H1 (cell line): Measurements from ENCODE around the gene ARHGAP18. TPM values are rescaled to one million over a fixed set of nuclear protein-coding genes. Genes with fewer than 3 reads are reported as not detected.

Experiments used
- CTCF ChIA-PET: fragments of 300-600 bp; sonication (Branson Sonifier 250); formaldehyde crosslinking; loops from one replicate; lab custom pipeline; 2021; ENCODE audit not compliant: partially characterized antibody; lab: Charles Lee
- POLR2A ChIA-PET: fragments of 300-600 bp; sonication (Branson Sonifier 250); formaldehyde crosslinking; loops from one replicate; lab custom pipeline; 2021; ENCODE audit warnings: inconsistent platforms; ENCODE audit not compliant: partially characterized antibody; lab: Charles Lee
- DNase-seq, 2 experiments: peaks; one replicate each; pipeline versions ENCODE4 v3.0.0 to v3.0.0-alpha.2; 2010 to 2022; ENCODE audit warnings: low spot score in 2 of 2, low read depth in 1 of 2, mixed read lengths in 1 of 2
- FAIRE-seq: peaks from 2 replicates; lab custom pipeline; 2011; peaks lifted over from hg19 to GRCh38; lab: Jason Lieb, UNC
- H2AFZ ChIP-seq: 2 replicates; pipeline ENCODE4 v1.8.1; 2012; ENCODE audit warnings: low read length, inconsistent platforms
- H2AK5ac ChIP-seq: 2 replicates; pipeline ENCODE4 v1.6.1; 2013; ENCODE audit warnings: low read depth, low read length
- H2BK120ac ChIP-seq: replicated peaks from 2 replicates; pipeline ENCODE3; 2013; ENCODE audit warnings: low read depth, low read length, inconsistent platforms
- H2BK12ac ChIP-seq: 2 replicates; pipeline ENCODE4 v1.6.1; 2013; ENCODE audit warnings: low read depth, low read length
- H2BK15ac ChIP-seq: 2 replicates; pipeline ENCODE4 v1.6.1; 2013; ENCODE audit warnings: low read length
- H2BK20ac ChIP-seq: 2 replicates; pipeline ENCODE4 v1.6.1; 2013; ENCODE audit warnings: low read length
- H2BK5ac ChIP-seq: 2 replicates; pipeline ENCODE4 v1.6.1; 2013; ENCODE audit warnings: low read depth, low read length
- H3K14ac ChIP-seq: 2 replicates; pipeline ENCODE4 v1.6.1; 2013; ENCODE audit warnings: inconsistent platforms; ENCODE audit not compliant: insufficient read length
- H3K18ac ChIP-seq: 2 replicates; pipeline ENCODE4 v1.6.1; 2013; ENCODE audit warnings: low read length; ENCODE audit errors: extremely low read depth
- H3K23ac ChIP-seq: 2 replicates; pipeline ENCODE4 v1.6.1; 2013; ENCODE audit warnings: inconsistent platforms; ENCODE audit not compliant: insufficient read length
- H3K23me2 ChIP-seq: 2 replicates; pipeline ENCODE4 v1.6.1; 2013; ENCODE audit warnings: low read depth, low read length
- H3K27ac ChIP-seq: 2 replicates; pipeline ENCODE4 v1.6.1; 2011; ENCODE audit warnings: low read depth, low read length, inconsistent platforms
- H3K27me3 ChIP-seq, 4 experiments: replicated peaks in 1 of 4; 1 replicate in 1 of 4; 2 replicates in 3 of 4; pipeline versions ENCODE4 v1.6.1 to v1.8.1; 2011 to 2013; ENCODE audit warnings: low read length in 3 of 4, mild to moderate bottlenecking in 3 of 4, inconsistent platforms in 2 of 4, mixed read lengths in 2 of 4, moderate library complexity in 1 of 4; ENCODE audit not compliant: control insufficient read depth in 3 of 4, insufficient read depth in 3 of 4; ENCODE audit errors: extremely low read depth in 1 of 4
- H3K36me3 ChIP-seq, 4 experiments: 2 replicates each; pipeline versions ENCODE4 v1.6.1 to v1.8.1; 2011 to 2013; ENCODE audit warnings: mild to moderate bottlenecking in 4 of 4, low read length in 3 of 4, moderate library complexity in 2 of 4, control low read depth in 1 of 4, inconsistent platforms in 1 of 4; ENCODE audit not compliant: insufficient read depth in 4 of 4, control insufficient read depth in 2 of 4
- H3K4ac ChIP-seq: replicated peaks from 2 replicates; pipeline ENCODE3; 2013; ENCODE audit warnings: low read length, low read depth, mixed read lengths, inconsistent platforms; ENCODE audit not compliant: insufficient read length
- H3K4me1 ChIP-seq, 4 experiments: replicated peaks in 1 of 4; 1 replicate in 1 of 4; 2 replicates in 3 of 4; pipeline versions ENCODE4 v1.6.1 to v1.8.1; 2011 to 2013; ENCODE audit warnings: low read length in 3 of 4, inconsistent platforms in 2 of 4, mixed read lengths in 1 of 4; ENCODE audit not compliant: insufficient read depth in 4 of 4, control insufficient read depth in 3 of 4
- H3K4me2 ChIP-seq, 2 experiments: 2 replicates each; pipeline versions ENCODE4 v1.6.1 to v1.8.1; 2011 to 2013; ENCODE audit warnings: low read depth in 2 of 2, low read length in 2 of 2, control low read depth in 1 of 2, inconsistent platforms in 1 of 2, mild to moderate bottlenecking in 1 of 2; ENCODE audit not compliant: insufficient read depth in 1 of 2
- H3K4me3 ChIP-seq, 4 experiments: fragments of 200-600, 300-600 bp in 1 of 4; sonication (generic), shearing (Covaris generic), sonication (Bioruptor Twin) in 1 of 4; 2 replicates each; pipeline versions ENCODE4 v1.5.1 to v1.8.1; 2011 to 2016; ENCODE audit warnings: low read length in 4 of 4, low read depth in 3 of 4, control low read depth in 2 of 4, inconsistent platforms in 2 of 4, mild to moderate bottlenecking in 2 of 4, mixed read lengths in 1 of 4, moderate library complexity in 1 of 4; ENCODE audit not compliant: insufficient read depth in 2 of 4; ENCODE audit errors: extremely low read depth in 1 of 4
- H3K56ac ChIP-seq: replicated peaks from 2 replicates; pipeline ENCODE3; 2013; ENCODE audit warnings: low read depth, mild to moderate bottlenecking, mixed read lengths, low read length, inconsistent platforms; ENCODE audit not compliant: insufficient read length
- H3K79me1 ChIP-seq: 2 replicates; pipeline ENCODE4 v1.6.1; 2013; ENCODE audit warnings: low read depth, low read length, control low read depth
- H3K79me2 ChIP-seq, 2 experiments: 2 replicates each; pipeline versions ENCODE4 v1.6.1 to v1.8.1; 2012 to 2013; ENCODE audit warnings: low read length in 2 of 2, mild to moderate bottlenecking in 2 of 2, inconsistent platforms in 1 of 2; ENCODE audit not compliant: insufficient read depth in 2 of 2, control insufficient read depth in 1 of 2
- H3K9ac ChIP-seq, 4 experiments: replicated peaks in 1 of 4; 1 replicate in 1 of 4; 2 replicates in 3 of 4; pipeline versions ENCODE4 v1.6.1 to v1.8.1; 2011 to 2013; ENCODE audit warnings: low read depth in 3 of 4, low read length in 3 of 4, control low read depth in 2 of 4, mild to moderate bottlenecking in 2 of 4, moderate library complexity in 2 of 4, inconsistent platforms in 1 of 4; ENCODE audit errors: extremely low read depth in 1 of 4
- H3K9me3 ChIP-seq, 2 experiments: 2 replicates each; pipeline versions ENCODE4 v1.6.1 to v1.8.1; 2012 to 2013; ENCODE audit warnings: mild to moderate bottlenecking in 2 of 2, moderate library complexity in 2 of 2, control low read depth in 1 of 2, inconsistent platforms in 1 of 2, low read depth in 1 of 2, low read length in 1 of 2, mixed read lengths in 1 of 2; ENCODE audit not compliant: insufficient read depth in 2 of 2
- H4K20me1 ChIP-seq, 2 experiments: replicated peaks in 1 of 2; 2 replicates each; pipeline versions ENCODE3 to v1.8.1; 2011 to 2013; ENCODE audit warnings: inconsistent platforms in 2 of 2, low read length in 2 of 2, mild to moderate bottlenecking in 1 of 2; ENCODE audit not compliant: insufficient read depth in 2 of 2, control insufficient read depth in 1 of 2
- H4K5ac ChIP-seq: 2 replicates; pipeline ENCODE4 v1.6.1; 2013; ENCODE audit warnings: low read length, low read depth, mixed read lengths, inconsistent platforms; ENCODE audit not compliant: insufficient read length
- H4K8ac ChIP-seq: 2 replicates; pipeline ENCODE4 v1.8.0; 2013; ENCODE audit warnings: mild to moderate bottlenecking, moderate library complexity, low read length, inconsistent platforms; ENCODE audit not compliant: insufficient read depth; ENCODE audit errors: extremely low read depth
- H4K91ac ChIP-seq: replicated peaks from 2 replicates; pipeline ENCODE3; 2013; ENCODE audit warnings: low read length, mixed read lengths, inconsistent platforms; ENCODE audit not compliant: insufficient read length
- ASH2L ChIP-seq: fragments of 200-600, 300-600 bp; sonication (generic); IDR thresholded peaks from one replicate; pipeline ENCODE4 v1.7.1; 2017; ENCODE audit warnings: low read length
- MAX ChIP-seq: IDR thresholded peaks from 2 replicates; pipeline ENCODE4 v1.6.1; 2012; ENCODE audit warnings: inconsistent platforms
- PHF8 ChIP-seq: fragments of 200-600 bp; sonication (generic); conservative IDR thresholded peaks from 2 replicates; pipeline ENCODE4 v1.7.1; 2012; ENCODE audit warnings: low read depth, mild to moderate bottlenecking, inconsistent platforms, low read length, moderate library complexity
- TBP ChIP-seq: IDR thresholded peaks from 2 replicates; pipeline ENCODE4 v1.6.1; 2011; ENCODE audit warnings: low read depth, low read length, improper control_type of control experiment
- YY1 ChIP-seq: IDR thresholded peaks from 2 replicates; pipeline ENCODE4 v1.6.1; 2011; ENCODE audit warnings: low read depth, mild to moderate bottlenecking, low read length
- WGBS, 2 experiments: shearing (Covaris generic) in 1 of 2; methylation state at CpG; one replicate each; pipeline versions ENCODE4 v1.1.6 to v1.1.7; 2013 to 2015; ENCODE audit warnings: low lambda C conversion rate in 2 of 2, mixed read lengths in 2 of 2, inconsistent platforms in 1 of 2, low coverage in 1 of 2, missing lambda C conversion rate in 1 of 2; ENCODE audit not compliant: insufficient replicate concordance in 2 of 2, insufficient coverage in 1 of 2, insufficient read length in 1 of 2; ENCODE audit errors: extremely low coverage in 1 of 2, missing lambda C conversion rate in 1 of 2; 5-methylcytosine and 5-hydroxymethylcytosine counted together
- polyA plus RNA-seq, 7 experiments: library from polyadenylated mRNA; depleted of rRNA in 3 of 7; stranded (reverse) in 5 of 7; unstranded in 2 of 7; fragments of >200 nt in 5 of 7; fragments of 200-250 nt in 2 of 7; gene quantifications; 1 replicate in 5 of 7; 2 replicates in 1 of 7; 4 replicates in 1 of 7; pipeline versions ENCODE4 v1.2.1 to v1.2.3, GENCODE V29; 2011 to 2013; ENCODE audit warnings: missing spikeins in 2 of 7, mixed read lengths in 2 of 7
- total RNA-seq: library from RNA; stranded (reverse); fragmentation: NEBNext Ultra II Directional; extraction: Animal tissue kit (Norgen Biotek cat#: 25700); gene quantifications from 2 replicates; pipeline ENCODE4 v1.2.1, GENCODE V29; 2021

Gene ARHGAP18
- total and polyA plus RNA-seq, 2 of the 8 experiments (the other 6 are each of a cell fraction or from before 2014, with no cell fraction given), result 0.83 to 4.5 TPM

GRCh38 chr6:129655334-129655733, 54.6 kb downstream of the ARHGAP18 start:
- Histone ChIP-seq H4K20me1 (no peaks in the 10 kb centered on the region), H2BK5ac (no peak overlapping the region), H3K79me2 (no peaks in the 10 kb centered on the region), H3K14ac (no peak overlapping the region), H3K23me2 (no peaks in the 10 kb centered on the region), H3K27me3 (no peaks in the 10 kb centered on the region), H2BK12ac (no peak overlapping the region), H3K18ac (no peak overlapping the region), H3K36me3 (no peaks in the 10 kb centered on the region), H3K79me1 (no peaks in the 10 kb centered on the region), H3K4me3 (no peak overlapping the region), H4K91ac (no peak overlapping the region), H3K9me3 (no peaks in the 10 kb centered on the region), H2AFZ (no peak overlapping the region), H3K23ac (no peak overlapping the region), H3K27ac (no peak overlapping the region), H3K4ac (no peak overlapping the region), H2BK20ac (no peak overlapping the region), H3K4me2 (no peak overlapping the region), H2AK5ac (no peak overlapping the region), H4K5ac (no peak overlapping the region), H4K8ac (no peak overlapping the region), H3K9ac (no peak overlapping the region), H2BK15ac (no peak overlapping the region), H3K56ac (no peak overlapping the region), H2BK120ac (no peak overlapping the region), H3K4me1 (no peaks in the 10 kb centered on the region)
- CTCF ChIA-PET, result interaction anchor here (1.7 kb wide), 1 partner anchor 93 kb away, joined by 3 read pairs; no protein-coding TSS in a partner anchor
- TF ChIP-seq YY1 (no peak), TBP (no peak), ASH2L (no peak), PHF8 (no peak), MAX (no peak)
- WGBS, 2 experiments, result 96% methylated on average over 1 of the region's 1 CpG; no CpG with 5 or more reads in 1 of the 2 experiments
- FAIRE-seq (no peak), DNase-seq (no peak)
- POLR2A ChIA-PET, result no interaction called here
